HepG2 (cell line): ENCODE measurements around the gene HMCN2. TPM values are rescaled to one million over a fixed set of nuclear protein-coding genes. Genes with fewer than 3 reads are reported as not detected.

Experiments used
- ATAC-seq: fragments of 200-7000 bp; cut with Tn5 transposase; 3 replicates; pipeline ENCODE4 v1.9.1; 2020; ENCODE audit warnings: mild to moderate bottlenecking, moderate library complexity
- BruUV-seq: library from RNA; stranded (reverse); fragments of 400-500 nt; replicated peaks from 2 replicates; lab custom pipeline; 2021; lab: Mats Ljungman, UMichigan
- CTCF ChIA-PET: fragments of 300-600 bp; formaldehyde crosslinking; extraction: SDS; loops from one replicate; lab custom pipeline; 2021; ENCODE audit warnings: low total read pairs, inconsistent platforms, low intra/inter-chr PET ratio; lab: Yijun Ruan, JAX
- POLR2A ChIA-PET: fragments of 350-600 bp; sonication (Branson Sonifier 250); formaldehyde crosslinking; loops from one replicate; lab custom pipeline; 2020; ENCODE audit warnings: antibody characterized with exemption, inconsistent platforms; lab: Yijun Ruan, JAX
- DNase-seq: peaks from one replicate; pipeline ENCODE4 v3.0.0-alpha.2; 2015; ENCODE audit warnings: low spot score
- FAIRE-seq: peaks from 3 replicates; lab custom pipeline; 2011; peaks lifted over from hg19 to GRCh38; lab: Jason Lieb, UNC
- H2AFZ ChIP-seq: one replicate; pipeline ENCODE4 v1.6.1; 2011; ENCODE audit warnings: low read length, inconsistent platforms
- H3K27ac ChIP-seq: fragments of 300-600 bp; 3 replicates; pipeline ENCODE4 v1.8.0; 2011; ENCODE audit warnings: mixed run types, mild to moderate bottlenecking, mixed read lengths, low read length, inconsistent platforms; ENCODE audit not compliant: insufficient read depth; ENCODE audit errors: extremely low read length
- H3K27me3 ChIP-seq, 2 experiments: fragments of 200-600 bp in 1 of 2; 2 replicates in 1 of 2; 3 replicates in 1 of 2; pipeline versions ENCODE4 v1.6.0 to v1.8.0; 2011; ENCODE audit warnings: low read length in 2 of 2, mild to moderate bottlenecking in 2 of 2, moderate library complexity in 2 of 2, inconsistent platforms in 1 of 2; ENCODE audit not compliant: insufficient read depth in 2 of 2, control insufficient read depth in 1 of 2
- H3K36me3 ChIP-seq, 2 experiments: fragments of 200-600 bp in 1 of 2; replicated peaks in 1 of 2; 2 replicates in 1 of 2; 3 replicates in 1 of 2; pipeline versions ENCODE4 v1.5.1 to v1.8.0; 2011; ENCODE audit warnings: low read length in 2 of 2, inconsistent platforms in 1 of 2; ENCODE audit not compliant: insufficient read depth in 2 of 2, control insufficient read depth in 1 of 2
- H3K4me1 ChIP-seq: 2 replicates; pipeline ENCODE4 v1.5.1; 2012; ENCODE audit warnings: low read length, inconsistent platforms; ENCODE audit not compliant: insufficient read depth
- H3K4me2 ChIP-seq: 2 replicates; pipeline ENCODE4 v1.6.0; 2011; ENCODE audit warnings: low read depth, low read length, inconsistent platforms
- H3K4me3 ChIP-seq, 3 experiments: fragments of 200-600 bp in 1 of 3; sonication (generic), shearing (Covaris generic) in 1 of 3; replicated peaks in 1 of 3; 2 replicates each; pipeline ENCODE4 v1.5.1; 2011 to 2016; ENCODE audit warnings: low read length in 3 of 3, inconsistent platforms in 2 of 3, low read depth in 2 of 3, mild to moderate bottlenecking in 2 of 3, control low read depth in 1 of 3, mixed read lengths in 1 of 3; ENCODE audit not compliant: insufficient read depth in 1 of 3
- H3K79me2 ChIP-seq: one replicate; pipeline ENCODE4 v1.6.1; 2011; ENCODE audit warnings: low read length, inconsistent platforms; ENCODE audit not compliant: insufficient read depth
- H3K9ac ChIP-seq: 2 replicates; pipeline ENCODE4 v1.6.0; 2011; ENCODE audit warnings: mild to moderate bottlenecking, low read depth, low read length, inconsistent platforms; ENCODE audit not compliant: insufficient read depth
- H3K9me3 ChIP-seq: 2 replicates; pipeline ENCODE4 v1.5.1; 2012; ENCODE audit warnings: mild to moderate bottlenecking, low read length
- H4K20me1 ChIP-seq: 2 replicates; pipeline ENCODE4 v1.6.0; 2011; ENCODE audit warnings: inconsistent platforms, mild to moderate bottlenecking, low read length, moderate library complexity; ENCODE audit not compliant: insufficient read depth
- CBX5 ChIP-seq: sonication (generic); formaldehyde crosslinking; IDR thresholded peaks from 2 replicates; pipeline ENCODE4 v1.4.0; 2020; ENCODE audit warnings: missing genetic modification reagents, borderline replicate concordance
- NCOA1 ChIP-seq: sonication (generic); formaldehyde crosslinking; IDR thresholded peaks from 2 replicates; pipeline ENCODE4 v1.9.0; 2021; ENCODE audit warnings: missing genetic modification reagents
- TGIF2 ChIP-seq: IDR thresholded peaks from 2 replicates; pipeline ENCODE4 v1.6.1; 2016; ENCODE audit warnings: control low read depth, missing compliant biosample characterization
- THAP11 ChIP-seq: IDR thresholded peaks from 2 replicates; pipeline ENCODE4 v1.6.1; 2016; ENCODE audit warnings: missing biosample characterization, missing genetic modification reagents
- ZNF143 ChIP-seq: sonication (generic); formaldehyde crosslinking; IDR thresholded peaks from 2 replicates; pipeline ENCODE4 v1.4.0; 2020; ENCODE audit warnings: missing genetic modification reagents
- ZNF205 ChIP-seq: IDR thresholded peaks from 2 replicates; pipeline ENCODE4 v1.6.1; 2018; ENCODE audit warnings: missing biosample characterization, missing genetic modification reagents
- ZNF232 ChIP-seq: sonication (generic); formaldehyde crosslinking; IDR thresholded peaks from 2 replicates; pipeline ENCODE4 v1.4.0; 2020; ENCODE audit warnings: missing genetic modification reagents, borderline replicate concordance
- ZNF331 ChIP-seq: sonication (generic); formaldehyde crosslinking; IDR thresholded peaks from 2 replicates; pipeline ENCODE4 v1.4.0; 2020; ENCODE audit warnings: missing genetic modification reagents
- ZNF432 ChIP-seq: sonication (generic); formaldehyde crosslinking; IDR thresholded peaks from 2 replicates; pipeline ENCODE4 v1.5.0; 2020; ENCODE audit warnings: missing genetic modification reagents, mild to moderate bottlenecking, borderline replicate concordance
- ZNF569 ChIP-seq: sonication (generic); formaldehyde crosslinking; IDR thresholded peaks from 2 replicates; pipeline ENCODE4 v1.5.0; 2020; ENCODE audit warnings: mild to moderate bottlenecking, missing genetic modification reagents, moderate library complexity, borderline replicate concordance
- ZNF629 ChIP-seq: sonication (generic); formaldehyde crosslinking; conservative IDR thresholded peaks from 2 replicates; pipeline ENCODE4 v1.5.0; 2020; ENCODE audit warnings: missing genetic modification reagents
- ZNF652 ChIP-seq: IDR thresholded peaks from 2 replicates; pipeline ENCODE4 v1.6.1; 2016; ENCODE audit warnings: low read depth, borderline replicate concordance
- ZNF780A ChIP-seq: sonication (generic); formaldehyde crosslinking; IDR thresholded peaks from 2 replicates; pipeline ENCODE4 v1.8.0; 2022; ENCODE audit warnings: mild to moderate bottlenecking, missing genetic modification reagents, moderate library complexity
- WGBS: methylation state at CpG from one replicate; pipeline ENCODE4 v1.1.6; 2017; ENCODE audit warnings: low lambda C conversion rate; 5-methylcytosine and 5-hydroxymethylcytosine counted together
- in situ Hi-C: cut with HindIII; loops from 2 replicates; pipeline ENCODE4 v1.10.0; 2017; ENCODE audit warnings: low pct_unique_long_range_greater_than_20kb; ENCODE audit not compliant: extremely low pct_ligation_motif_present
- intact Hi-C: fragments of 100-400 bp; cut with micrococcal nuclease; formaldehyde crosslinking; loops from one replicate; pipeline ENCODE4 v1.10.0; 2022; ENCODE audit not compliant: unreplicated experiment
- polyA plus RNA-seq, 8 experiments: library from polyadenylated mRNA; depleted of rRNA in 3 of 8; stranded (reverse) in 7 of 8; unstranded in 1 of 8; fragments of >200 nt; fragmentation: Illumina TruSeq in 4 of 8; extraction: Trizol in 4 of 8; gene quantifications; 2 replicates each; pipeline versions ENCODE4 v1.2.1 to v1.2.3, GENCODE V29; 2011 to 2016; ENCODE audit warnings: low read depth in 4 of 8, missing spikeins in 1 of 8, mixed read lengths in 1 of 8; ENCODE audit not compliant: insufficient read depth in 1 of 8
- total RNA-seq, 5 experiments: library from RNA; depleted of rRNA; stranded (reverse); fragments of >200 nt; fragmentation: Illumina TruSeq; extraction: Trizol; gene quantifications; 2 replicates each; pipeline ENCODE4 v1.2.3, GENCODE V29; 2016; ENCODE audit warnings: low read depth in 1 of 5
- TF ChIP-seq, protein P1 (sequence below): sonication (generic); formaldehyde crosslinking; IDR thresholded peaks from 2 replicates; pipeline ENCODE4 v1.5.1; 2020; ENCODE audit warnings: missing genetic modification reagents, mild to moderate bottlenecking, borderline replicate concordance
- TF ChIP-seq, protein P2 (sequence below): sonication (generic); formaldehyde crosslinking; conservative IDR thresholded peaks from 2 replicates; pipeline ENCODE4 v1.8.0; 2022; ENCODE audit warnings: low read depth, missing genetic modification reagents

The HMCN2 gene
- total and polyA plus RNA-seq, 2 of the 13 experiments (the other 11 are each of a cell fraction or from before 2014, with no cell fraction given) = 0.09 TPM; not detected in 1

DNA sequence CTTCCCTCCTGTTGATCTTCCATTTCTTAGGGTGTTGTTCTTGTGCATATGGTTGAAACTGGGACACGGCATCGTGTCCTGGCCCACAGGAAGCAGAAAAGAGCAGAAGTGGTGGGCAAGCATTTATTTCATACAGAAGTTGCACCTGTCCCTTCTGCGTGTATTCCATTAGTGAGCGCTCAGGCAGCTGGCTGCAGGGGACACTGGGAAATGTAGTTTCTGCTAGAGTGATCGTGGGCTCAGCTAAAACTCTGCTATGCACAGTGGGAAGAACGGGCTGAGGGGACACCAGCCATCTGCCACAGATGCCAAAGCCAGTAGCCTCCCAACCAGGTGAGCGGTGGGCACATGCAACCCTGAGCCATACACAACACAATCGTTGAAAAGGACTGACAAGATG, 121.8 kb downstream of the HMCN2 start:
- intact Hi-C loops (no loop called here), in situ Hi-C loops (no loop called here)
- FAIRE-seq = no peak
- TF ChIP-seq, protein P1, sequence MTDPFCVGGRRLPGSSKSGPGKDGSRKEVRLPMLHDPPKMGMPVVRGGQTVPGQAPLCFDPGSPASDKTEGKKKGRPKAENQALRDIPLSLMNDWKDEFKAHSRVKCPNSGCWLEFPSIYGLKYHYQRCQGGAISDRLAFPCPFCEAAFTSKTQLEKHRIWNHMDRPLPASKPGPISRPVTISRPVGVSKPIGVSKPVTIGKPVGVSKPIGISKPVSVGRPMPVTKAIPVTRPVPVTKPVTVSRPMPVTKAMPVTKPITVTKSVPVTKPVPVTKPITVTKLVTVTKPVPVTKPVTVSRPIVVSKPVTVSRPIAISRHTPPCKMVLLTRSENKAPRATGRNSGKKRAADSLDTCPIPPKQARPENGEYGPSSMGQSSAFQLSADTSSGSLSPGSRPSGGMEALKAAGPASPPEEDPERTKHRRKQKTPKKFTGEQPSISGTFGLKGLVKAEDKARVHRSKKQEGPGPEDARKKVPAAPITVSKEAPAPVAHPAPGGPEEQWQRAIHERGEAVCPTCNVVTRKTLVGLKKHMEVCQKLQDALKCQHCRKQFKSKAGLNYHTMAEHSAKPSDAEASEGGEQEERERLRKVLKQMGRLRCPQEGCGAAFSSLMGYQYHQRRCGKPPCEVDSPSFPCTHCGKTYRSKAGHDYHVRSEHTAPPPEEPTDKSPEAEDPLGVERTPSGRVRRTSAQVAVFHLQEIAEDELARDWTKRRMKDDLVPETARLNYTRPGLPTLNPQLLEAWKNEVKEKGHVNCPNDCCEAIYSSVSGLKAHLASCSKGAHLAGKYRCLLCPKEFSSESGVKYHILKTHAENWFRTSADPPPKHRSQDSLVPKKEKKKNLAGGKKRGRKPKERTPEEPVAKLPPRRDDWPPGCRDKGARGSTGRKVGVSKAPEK = no peak
- TF ChIP-seq ZNF780A (CRISPR knock-in tag) (no peak), NCOA1 (CRISPR knock-in tag) (no peak), ZNF205 (CRISPR knock-in tag) (no peak), TGIF2 (CRISPR knock-in tag) (no peak), ZNF629 (no peak), ZNF232 (CRISPR knock-in tag) (no peak), ZNF569 (no peak), CBX5 (no peak), THAP11 (CRISPR knock-in tag) (peak; percentile 87), ZNF432 (no peak), ZNF331 (CRISPR knock-in tag) (no peak), ZNF652 (CRISPR knock-in tag) (no peak), ZNF143 (peak; percentile 80)
- TF ChIP-seq, protein P2, sequence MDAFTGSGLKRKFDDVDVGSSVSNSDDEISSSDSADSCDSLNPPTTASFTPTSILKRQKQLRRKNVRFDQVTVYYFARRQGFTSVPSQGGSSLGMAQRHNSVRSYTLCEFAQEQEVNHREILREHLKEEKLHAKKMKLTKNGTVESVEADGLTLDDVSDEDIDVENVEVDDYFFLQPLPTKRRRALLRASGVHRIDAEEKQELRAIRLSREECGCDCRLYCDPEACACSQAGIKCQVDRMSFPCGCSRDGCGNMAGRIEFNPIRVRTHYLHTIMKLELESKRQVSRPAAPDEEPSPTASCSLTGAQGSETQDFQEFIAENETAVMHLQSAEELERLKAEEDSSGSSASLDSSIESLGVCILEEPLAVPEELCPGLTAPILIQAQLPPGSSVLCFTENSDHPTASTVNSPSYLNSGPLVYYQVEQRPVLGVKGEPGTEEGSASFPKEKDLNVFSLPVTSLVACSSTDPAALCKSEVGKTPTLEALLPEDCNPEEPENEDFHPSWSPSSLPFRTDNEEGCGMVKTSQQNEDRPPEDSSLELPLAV (CRISPR knock-in tag) = no peak

More for the DNA sequence above, 121.8 kb downstream of the HMCN2 start:
- H3K9ac ChIP-seq = no peak overlapping the region
- peaks cover 2% of the 10 kb centered on the region; the same call in 1 of the 2 replicates for H4K20me1 ChIP-seq
- no peak overlapping the region for H3K4me3 ChIP-seq
- 19% methylated on average over 8 of the region's 8 CpGs for WGBS
- no peaks in the 10 kb centered on the region for H3K36me3 ChIP-seq
- H2AFZ ChIP-seq = no peak overlapping the region
- H3K79me2 ChIP-seq = no peaks in the 10 kb centered on the region
- no peak overlapping the region for H3K4me2 ChIP-seq
- no peaks in the 10 kb centered on the region for H3K4me1 ChIP-seq
- CTCF ChIA-PET = no interaction called here
- peaks cover 10 to 48% of the 10 kb centered on the region in 2 experiments; a peak in 3 of 5 replicates for H3K27me3 ChIP-seq
- no peak for DNase-seq
- no peak for ATAC-seq
- POLR2A ChIA-PET = no interaction called here
- no TSS peak for BruUV-seq
- H3K27ac ChIP-seq = no peak overlapping the region
- no peaks in the 10 kb centered on the region for H3K9me3 ChIP-seq
